ENCODE results near the gene ACTL10.

GRCh38 chr20:33659341-33660034 lies 7.3 kb upstream of the ACTL10 start:
- TF ChIP-seq GATA2 (IDR thresholded peaks at IDR 0.05; ENCODE audit: low read depth, low read length), result no peak
- TF ChIP-seq GATA3 (IDR thresholded peaks at IDR 0.05; ENCODE audit: low read depth, low read length), result no peak

All from SH-SY5Y (cell line).